ENCODE measurements around the gene TREML2. TPM values are rescaled to one million over a fixed set of nuclear protein-coding genes. Genes with fewer than 3 reads are reported as not detected.

The TREML2 gene
- total RNA-seq, 1 experiment from 2014 or later, result not detected

GRCh38 chr6:41199552-41200246 is 1.2 kb downstream of the TREML2 start:
- no peak overlapping the region for H3K9ac ChIP-seq (ENCODE audit: low read length)
- no peak overlapping the region for H3K4me2 ChIP-seq (ENCODE audit: low read depth, low read length, poor library complexity, severe bottlenecking)
- H3K4me3 ChIP-seq (ENCODE audit: low read length), result no peak overlapping the region
- no peaks in the 10 kb centered on the region for H4K20me1 ChIP-seq (ENCODE audit: insufficient read depth, low read depth, low read length)
- H3K79me2 ChIP-seq (ENCODE audit: low read length), result no peaks in the 10 kb centered on the region
- no peaks in the 10 kb centered on the region for H3K36me3 ChIP-seq (ENCODE audit: insufficient read depth, low read length)
- H3K9me2 ChIP-seq (replicated peaks; ENCODE audit: insufficient read depth, low read length), result no peaks in the 10 kb centered on the region
- DNase-seq, result no peak
- no peaks in the 10 kb centered on the region for H3K27me3 ChIP-seq (ENCODE audit: low read length)
- H3K27ac ChIP-seq (ENCODE audit: low read length), result no peak overlapping the region
- H2AFZ ChIP-seq (ENCODE audit: low read length), result no peak overlapping the region
- H3K4me1 ChIP-seq (ENCODE audit: low read length), result no peaks in the 10 kb centered on the region
- no peaks in the 10 kb centered on the region for H3K9me3 ChIP-seq (ENCODE audit: low read length)

GRCh38 chr6:41197234-41197633 is 3.7 kb downstream of the TREML2 start:
- Histone ChIP-seq H3K9me2 (replicated peaks; ENCODE audit: insufficient read depth, low read length) (no peaks in the 10 kb centered on the region), H3K4me1 (ENCODE audit: low read length) (no peaks in the 10 kb centered on the region), H3K4me2 (ENCODE audit: low read depth, low read length, poor library complexity, severe bottlenecking) (no peak overlapping the region), H3K79me2 (ENCODE audit: low read length) (no peaks in the 10 kb centered on the region), H3K36me3 (ENCODE audit: insufficient read depth, low read length) (no peaks in the 10 kb centered on the region), H3K27me3 (ENCODE audit: low read length) (no peaks in the 10 kb centered on the region), H3K4me3 (ENCODE audit: low read length) (no peak overlapping the region), H3K9me3 (ENCODE audit: low read length) (no peaks in the 10 kb centered on the region), H4K20me1 (ENCODE audit: insufficient read depth, low read depth, low read length) (no peaks in the 10 kb centered on the region), H2AFZ (ENCODE audit: low read length) (no peak overlapping the region), H3K9ac (ENCODE audit: low read length) (no peak overlapping the region), H3K27ac (ENCODE audit: low read length) (no peak overlapping the region)
- DNase-seq, result no peak

GRCh38 chr6:41194386-41194785 is 6.6 kb downstream of the TREML2 start:
- H3K9me2 ChIP-seq (replicated peaks; ENCODE audit: insufficient read depth, low read length), result no peaks in the 10 kb centered on the region
- no peaks in the 10 kb centered on the region; the same call in 1 of the 2 replicates for H3K9me3 ChIP-seq (ENCODE audit: low read length)
- H3K36me3 ChIP-seq (ENCODE audit: insufficient read depth, low read length), result no peaks in the 10 kb centered on the region
- H3K27ac ChIP-seq (ENCODE audit: low read length), result no peak overlapping the region
- H2AFZ ChIP-seq (ENCODE audit: low read length), result no peak overlapping the region
- no peak overlapping the region for H3K4me2 ChIP-seq (ENCODE audit: low read depth, low read length, poor library complexity, severe bottlenecking)
- no peak for DNase-seq
- H3K4me3 ChIP-seq (ENCODE audit: low read length), result no peak overlapping the region
- no peaks in the 10 kb centered on the region for H4K20me1 ChIP-seq (ENCODE audit: insufficient read depth, low read depth, low read length)
- H3K9ac ChIP-seq (ENCODE audit: low read length), result no peak overlapping the region
- no peaks in the 10 kb centered on the region for H3K4me1 ChIP-seq (ENCODE audit: low read length)
- no peaks in the 10 kb centered on the region for H3K79me2 ChIP-seq (ENCODE audit: low read length)
- no peaks in the 10 kb centered on the region; the same call in 1 of the 2 replicates for H3K27me3 ChIP-seq (ENCODE audit: low read length)

GRCh38 chr6:41193884-41194283 is 7.1 kb downstream of the TREML2 start:
- no peaks in the 10 kb centered on the region for H3K36me3 ChIP-seq (ENCODE audit: insufficient read depth, low read length)

GRCh38 chr6:41193171-41193734 is 7.7 kb downstream of the TREML2 start:
- H3K4me1 ChIP-seq (ENCODE audit: low read length), result no peaks in the 10 kb centered on the region
- H4K20me1 ChIP-seq (ENCODE audit: insufficient read depth, low read depth, low read length), result no peaks in the 10 kb centered on the region
- no peak overlapping the region for H3K4me3 ChIP-seq (ENCODE audit: low read length)

More at GRCh38 chr6:41193884-41194283, 7.1 kb downstream of the TREML2 start:
- H3K4me3 ChIP-seq (ENCODE audit: low read length), result no peak overlapping the region
- no peaks in the 10 kb centered on the region for H4K20me1 ChIP-seq (ENCODE audit: insufficient read depth, low read depth, low read length)
- no peaks in the 10 kb centered on the region for H3K9me2 ChIP-seq (replicated peaks; ENCODE audit: insufficient read depth, low read length)
- DNase-seq, result no peak
- H3K4me1 ChIP-seq (ENCODE audit: low read length), result no peaks in the 10 kb centered on the region
- H3K27me3 ChIP-seq (ENCODE audit: low read length), result no peaks in the 10 kb centered on the region; the same call in 1 of the 2 replicates
- no peak overlapping the region for H3K27ac ChIP-seq (ENCODE audit: low read length)
- H3K4me2 ChIP-seq (ENCODE audit: low read depth, low read length, poor library complexity, severe bottlenecking), result no peak overlapping the region
- H3K79me2 ChIP-seq (ENCODE audit: low read length), result no peaks in the 10 kb centered on the region
- H3K9me3 ChIP-seq (ENCODE audit: low read length), result no peaks in the 10 kb centered on the region; the same call in 1 of the 2 replicates
- no peak overlapping the region for H3K9ac ChIP-seq (ENCODE audit: low read length)
- no peak overlapping the region for H2AFZ ChIP-seq (ENCODE audit: low read length)

GRCh38 chr6:41191569-41191968 is 9.4 kb downstream of the TREML2 start:
- H3K4me3 ChIP-seq (ENCODE audit: low read length), result no peak overlapping the region
- no peaks in the 10 kb centered on the region; the same call in 1 of the 2 replicates for H3K9me3 ChIP-seq (ENCODE audit: low read length)
- H3K27ac ChIP-seq (ENCODE audit: low read length), result no peak overlapping the region
- H3K4me2 ChIP-seq (ENCODE audit: low read depth, low read length, poor library complexity, severe bottlenecking), result no peak overlapping the region
- H3K36me3 ChIP-seq (ENCODE audit: insufficient read depth, low read length), result no peaks in the 10 kb centered on the region
- DNase-seq, result peak; percentile 75
- no peaks in the 10 kb centered on the region for H3K4me1 ChIP-seq (ENCODE audit: low read length)
- no peak overlapping the region for H2AFZ ChIP-seq (ENCODE audit: low read length)
- no peaks in the 10 kb centered on the region; the same call in 1 of the 2 replicates for H3K27me3 ChIP-seq (ENCODE audit: low read length)
- no peaks in the 10 kb centered on the region for H4K20me1 ChIP-seq (ENCODE audit: insufficient read depth, low read depth, low read length)
- H3K9ac ChIP-seq (ENCODE audit: low read length), result no peak overlapping the region
- H3K9me2 ChIP-seq (replicated peaks; ENCODE audit: insufficient read depth, low read length), result no peaks in the 10 kb centered on the region
- H3K79me2 ChIP-seq (ENCODE audit: low read length), result no peaks in the 10 kb centered on the region

More at GRCh38 chr6:41193171-41193734, 7.7 kb downstream of the TREML2 start:
- Histone ChIP-seq H3K9me2 (replicated peaks; ENCODE audit: insufficient read depth, low read length) (no peaks in the 10 kb centered on the region), H3K27me3 (ENCODE audit: low read length) (no peaks in the 10 kb centered on the region; the same call in 1 of the 2 replicates), H3K79me2 (ENCODE audit: low read length) (no peaks in the 10 kb centered on the region), H3K9me3 (ENCODE audit: low read length) (no peaks in the 10 kb centered on the region; the same call in 1 of the 2 replicates), H3K27ac (ENCODE audit: low read length) (no peak overlapping the region), H2AFZ (ENCODE audit: low read length) (no peak overlapping the region), H3K4me2 (ENCODE audit: low read depth, low read length, poor library complexity, severe bottlenecking) (no peak overlapping the region), H3K9ac (ENCODE audit: low read length) (no peak overlapping the region), H3K36me3 (ENCODE audit: insufficient read depth, low read length) (no peaks in the 10 kb centered on the region)
- peak; percentile 43 for DNase-seq

GRCh38 chr6:41190791-41191190 is 10.2 kb downstream of the TREML2 start:
- no peak overlapping the region for H3K4me2 ChIP-seq (ENCODE audit: low read depth, low read length, poor library complexity, severe bottlenecking)
- no peaks in the 10 kb centered on the region; the same call in 1 of the 2 replicates for H3K27me3 ChIP-seq (ENCODE audit: low read length)
- no peak overlapping the region for H3K27ac ChIP-seq (ENCODE audit: low read length)
- no peaks in the 10 kb centered on the region for H3K4me1 ChIP-seq (ENCODE audit: low read length)
- no peaks in the 10 kb centered on the region; the same call in 1 of the 2 replicates for H3K9me3 ChIP-seq (ENCODE audit: low read length)
- no peak overlapping the region for H2AFZ ChIP-seq (ENCODE audit: low read length)
- no peaks in the 10 kb centered on the region for H3K9me2 ChIP-seq (replicated peaks; ENCODE audit: insufficient read depth, low read length)
- no peak for DNase-seq
- H3K36me3 ChIP-seq (ENCODE audit: insufficient read depth, low read length), result no peaks in the 10 kb centered on the region
- H3K9ac ChIP-seq (ENCODE audit: low read length), result no peak overlapping the region
- H3K4me3 ChIP-seq (ENCODE audit: low read length), result no peak overlapping the region
- no peaks in the 10 kb centered on the region for H3K79me2 ChIP-seq (ENCODE audit: low read length)
- H4K20me1 ChIP-seq (ENCODE audit: insufficient read depth, low read depth, low read length), result no peaks in the 10 kb centered on the region

- Histone ChIP-seq H3K9me3 (ENCODE audit: low read length) (no peaks in the 10 kb centered on the region; the same call in 1 of the 2 replicates), H2AFZ (ENCODE audit: low read length) (no peak overlapping the region), H3K4me1 (ENCODE audit: low read length) (no peaks in the 10 kb centered on the region), H3K36me3 (ENCODE audit: insufficient read depth, low read length) (no peaks in the 10 kb centered on the region), H3K9me2 (replicated peaks; ENCODE audit: insufficient read depth, low read length) (no peaks in the 10 kb centered on the region), H3K9ac (ENCODE audit: low read length) (no peak overlapping the region), H4K20me1 (ENCODE audit: insufficient read depth, low read depth, low read length) (no peaks in the 10 kb centered on the region), H3K79me2 (ENCODE audit: low read length) (no peaks in the 10 kb centered on the region), H3K4me2 (ENCODE audit: low read depth, low read length, poor library complexity, severe bottlenecking) (no peak overlapping the region), H3K4me3 (ENCODE audit: low read length) (no peak overlapping the region), H3K27me3 (ENCODE audit: low read length) (no peaks in the 10 kb centered on the region; the same call in 1 of the 2 replicates), H3K27ac (ENCODE audit: low read length) (no peak overlapping the region)
- DNase-seq, result no peak
Observed at GRCh38 chr6:41189967-41190366, 11.0 kb downstream of the TREML2 start.

Data from Karpas-422 (cell line).